Activated CD8-positive, alpha-beta memory T cell treated with anti-CD3 and anti-CD28 coated beads for 1 hour (primary cell): ENCODE results near the gene PCDH15.
"Not testable (repeated sequence)": the region's sequence is repeated elsewhere in the genome, so short reads cannot be mapped to it uniquely, and the experiment has no call there.

Experiments used
- DNase-seq, 2 donors: peaks; one replicate each; pipeline ENCODE4 v3.0.0-alpha.2; 2020; ENCODE audit warnings: low read depth in 1 of 2; ENCODE audit errors: extremely low read depth in 1 of 2

The PCDH15 gene

DNA sequence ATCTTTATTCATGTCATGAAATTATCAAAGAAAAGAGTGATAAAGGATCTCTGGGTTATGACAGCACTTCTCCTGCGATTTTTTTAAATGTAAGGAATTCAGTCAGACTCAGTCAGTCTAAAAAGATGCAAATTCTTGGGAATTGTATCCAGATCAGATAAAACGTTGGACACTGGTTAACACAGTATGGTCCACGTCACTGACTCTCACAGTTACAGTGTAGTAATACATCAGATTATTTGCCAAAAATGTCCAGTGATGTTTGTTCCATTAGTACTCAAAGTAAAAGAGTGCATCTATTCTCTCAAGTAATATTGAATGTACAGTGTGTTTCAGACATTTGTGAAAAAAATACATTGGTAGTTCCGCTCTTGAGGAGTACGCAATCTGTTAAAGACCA, 224.5 kb downstream of the PCDH15 start:
- DNase-seq, result no peak

DNA sequence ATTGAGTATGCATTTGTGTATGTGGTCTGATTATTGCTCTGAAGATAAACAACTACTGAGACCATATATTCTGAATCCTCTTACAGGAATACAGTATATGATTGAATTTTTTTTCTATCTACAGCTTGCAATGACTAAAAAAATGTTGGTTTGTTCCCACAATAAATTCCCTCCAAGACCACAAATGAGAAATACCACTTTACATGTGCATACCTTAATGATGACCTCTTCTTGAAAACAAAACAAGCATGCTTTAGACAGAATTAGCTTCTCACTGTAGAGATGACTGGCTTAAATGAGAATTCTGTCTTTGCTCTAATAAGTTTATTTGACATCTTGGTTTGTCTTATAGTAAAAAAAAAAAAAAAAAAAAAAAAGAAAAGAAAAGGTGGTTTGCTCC, 241.5 kb downstream of the PCDH15 start:
- no peak for DNase-seq

DNA sequence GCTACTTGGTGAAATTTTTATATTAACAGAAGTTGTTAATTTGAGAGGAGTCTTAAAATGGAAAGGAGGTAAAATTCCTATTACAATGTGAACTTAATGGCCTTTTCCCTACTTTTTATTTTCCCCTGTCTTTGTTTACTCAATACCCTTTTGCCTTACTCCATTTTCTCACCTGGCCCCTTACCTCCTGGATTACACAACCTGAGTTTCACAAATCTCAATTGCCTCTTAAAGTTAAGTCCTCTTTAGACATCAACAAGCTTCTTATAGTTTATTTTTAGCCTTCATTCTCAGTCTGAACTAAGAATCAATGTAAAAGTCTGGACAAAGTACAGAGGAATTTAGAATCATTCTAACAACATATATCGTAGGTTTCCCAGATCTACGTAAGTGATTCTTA, 247.0 kb downstream of the PCDH15 start:
- DNase-seq, result no peak

DNA sequence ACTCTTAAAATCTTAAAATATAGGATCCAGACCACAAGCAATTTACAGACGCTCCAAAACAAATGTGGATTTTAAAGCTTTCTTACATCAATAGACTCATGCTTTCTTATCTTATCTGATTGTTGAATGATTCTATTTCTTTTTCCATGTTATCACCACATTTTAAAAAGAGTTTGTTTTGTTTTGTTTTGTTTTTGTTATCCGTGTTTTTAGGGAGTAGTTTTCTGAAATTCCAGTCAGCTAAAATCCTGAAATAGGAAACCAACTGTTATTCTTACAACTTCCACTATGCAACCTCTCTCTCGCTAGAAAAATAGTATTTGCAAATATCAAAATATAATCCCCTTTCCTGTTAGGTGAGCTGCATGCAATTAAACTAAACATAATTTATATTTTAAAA, 251.0 kb downstream of the PCDH15 start:
- no peak for DNase-seq

DNA sequence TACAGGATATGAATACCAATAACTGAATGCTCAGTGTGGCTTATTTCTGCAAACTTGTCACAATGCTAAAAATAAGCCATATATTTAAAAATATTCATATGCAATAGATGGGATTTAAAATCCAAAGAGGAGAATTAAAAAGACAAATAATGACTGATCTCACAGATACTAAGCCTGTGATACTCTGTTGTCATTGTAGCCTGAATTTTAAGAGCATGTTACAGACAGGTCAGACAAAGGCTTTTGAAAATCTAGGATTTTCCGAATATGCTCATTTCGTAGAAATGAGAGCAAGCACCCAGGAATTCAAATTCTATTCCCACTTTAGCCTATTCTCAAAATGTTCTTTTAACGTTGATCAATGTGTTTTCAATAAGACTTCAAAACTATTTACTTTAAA, 269.7 kb downstream of the PCDH15 start:
- DNase-seq, result no peak

DNA sequence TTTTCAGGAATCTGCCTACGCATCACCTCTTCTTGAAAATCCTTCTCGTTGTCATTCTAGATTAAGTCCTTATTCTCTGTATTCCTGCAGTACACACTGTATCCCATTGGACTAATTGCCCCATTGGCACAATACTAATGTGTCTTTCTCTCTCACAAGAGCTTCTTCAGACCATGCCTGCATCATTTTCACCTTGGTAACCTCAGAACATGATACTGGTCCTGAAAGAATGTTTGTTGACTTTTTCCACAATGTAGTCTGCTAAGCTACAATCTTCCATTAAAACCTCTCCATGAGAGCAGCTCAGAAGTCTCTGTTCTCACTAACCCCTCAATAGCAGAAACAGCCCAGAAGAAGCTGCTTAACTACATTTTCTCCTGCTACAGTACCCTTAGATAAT, 270.7 kb downstream of the PCDH15 start:
- DNase-seq, result no peak

DNA sequence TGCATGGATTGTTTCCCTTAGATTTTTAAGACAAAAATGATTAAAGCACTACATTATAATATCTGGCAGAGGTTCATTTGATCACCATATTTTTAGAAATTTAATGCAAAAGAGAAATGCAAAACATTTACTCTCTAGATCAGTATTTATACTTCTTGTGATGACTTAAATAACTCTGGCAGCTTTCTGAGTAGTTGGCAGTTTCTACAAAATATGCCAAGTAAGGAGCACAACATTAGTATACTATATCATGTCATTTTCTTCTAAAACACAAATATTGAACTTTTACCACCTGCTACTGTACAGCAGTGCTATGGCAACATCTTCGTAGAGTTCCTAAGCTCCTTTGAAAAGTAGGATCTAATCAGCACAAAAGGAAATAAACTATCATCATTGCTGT, 275.2 kb downstream of the PCDH15 start:
- no peak for DNase-seq

DNA sequence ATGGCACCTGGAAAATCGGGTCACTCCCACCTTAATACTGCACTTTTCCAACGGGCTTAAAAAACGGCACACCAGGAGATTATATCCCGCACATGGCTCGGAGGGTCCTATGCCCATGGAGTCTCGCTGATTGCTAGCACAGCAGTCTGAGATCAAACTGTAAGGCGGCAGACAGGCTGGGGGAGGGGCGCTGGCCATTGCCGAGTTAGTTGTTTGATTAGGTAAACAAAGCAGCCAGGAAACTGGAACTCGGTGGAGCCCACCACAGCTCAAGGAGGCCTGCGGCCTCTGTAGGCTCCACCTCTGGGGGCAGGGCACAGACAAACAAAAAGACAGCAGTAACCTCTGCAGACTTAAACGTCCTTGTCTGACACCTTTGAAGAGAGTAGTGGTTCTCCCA, 285.8 kb downstream of the PCDH15 start:
- not testable (repeated sequence) for DNase-seq

DNA sequence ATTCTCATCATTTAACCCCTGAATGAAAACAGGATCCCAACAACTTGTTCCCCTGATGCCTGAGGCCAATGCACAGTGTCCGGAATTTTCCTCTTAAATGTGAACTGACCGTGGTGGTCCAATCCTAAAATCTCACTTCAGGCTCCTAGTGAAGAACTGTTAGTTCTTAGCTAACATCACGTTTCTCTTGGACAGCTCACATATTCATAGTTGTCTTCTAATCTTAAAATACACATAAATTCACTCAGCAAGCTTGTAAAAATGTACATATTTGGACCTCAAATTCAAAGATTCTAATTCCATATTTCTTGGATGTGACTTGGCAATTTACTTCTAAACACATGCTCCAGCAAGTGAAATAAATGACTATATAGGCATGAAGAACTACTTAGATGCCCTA, 297.2 kb downstream of the PCDH15 start:
- no peak for DNase-seq

DNA sequence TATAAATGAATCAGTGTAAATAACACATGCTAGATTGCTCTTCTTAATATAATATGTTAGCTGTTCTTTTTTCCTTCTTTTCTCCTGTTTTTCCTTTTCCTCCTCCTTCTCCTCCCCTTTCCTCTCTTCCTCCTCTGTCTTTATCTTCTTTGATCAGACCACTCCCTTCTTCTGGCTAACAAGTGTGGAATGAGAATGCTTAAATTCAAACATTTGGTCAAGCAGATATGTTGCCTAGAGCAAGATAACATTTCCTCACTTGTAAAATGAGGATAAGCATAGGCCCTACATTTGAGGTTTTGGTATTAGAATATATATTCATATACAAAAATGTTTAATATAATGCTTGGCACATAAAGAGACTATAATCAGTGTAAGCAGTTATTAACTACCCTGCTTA, 299.1 kb downstream of the PCDH15 start:
- DNase-seq, result no peak

DNA sequence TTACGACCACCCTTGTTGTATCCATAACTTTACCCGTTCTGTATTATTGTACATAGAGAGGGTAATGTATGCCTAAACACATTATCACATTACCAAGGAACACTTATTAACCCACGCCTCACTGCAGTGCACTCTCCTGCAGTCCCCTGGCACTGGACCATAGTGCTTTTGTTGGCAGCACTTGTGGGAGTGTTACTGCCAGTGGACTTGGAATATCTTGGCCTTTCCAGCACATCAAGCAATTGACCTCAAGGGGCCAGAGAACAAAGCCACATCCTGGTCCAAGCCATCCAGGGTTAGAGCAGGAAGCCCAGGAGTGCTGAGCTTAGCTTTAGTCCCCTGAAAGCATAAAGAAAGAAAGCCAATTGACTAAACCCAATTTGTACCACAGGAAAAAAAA, 304.2 kb downstream of the PCDH15 start:
- DNase-seq, result no peak

DNA sequence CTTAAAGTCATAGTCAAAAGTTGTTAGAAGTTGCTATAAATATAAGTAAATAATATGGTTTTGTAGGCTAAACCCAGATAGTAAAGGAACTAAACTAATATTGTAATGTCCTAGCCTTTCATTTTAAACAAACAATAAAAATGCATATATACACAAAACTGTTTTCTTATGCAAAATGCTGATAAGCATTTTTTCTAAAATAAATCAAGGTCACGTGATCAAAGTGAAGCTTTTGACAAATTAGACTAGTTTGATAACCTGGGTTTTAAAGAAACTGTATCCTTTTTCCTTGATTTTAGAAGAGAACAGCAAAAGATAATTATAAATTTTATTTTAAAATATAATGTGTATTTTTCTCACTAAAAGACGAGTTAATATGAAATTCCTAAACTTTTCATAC, 313.3 kb downstream of the PCDH15 start:
- DNase-seq, result no peak

DNA sequence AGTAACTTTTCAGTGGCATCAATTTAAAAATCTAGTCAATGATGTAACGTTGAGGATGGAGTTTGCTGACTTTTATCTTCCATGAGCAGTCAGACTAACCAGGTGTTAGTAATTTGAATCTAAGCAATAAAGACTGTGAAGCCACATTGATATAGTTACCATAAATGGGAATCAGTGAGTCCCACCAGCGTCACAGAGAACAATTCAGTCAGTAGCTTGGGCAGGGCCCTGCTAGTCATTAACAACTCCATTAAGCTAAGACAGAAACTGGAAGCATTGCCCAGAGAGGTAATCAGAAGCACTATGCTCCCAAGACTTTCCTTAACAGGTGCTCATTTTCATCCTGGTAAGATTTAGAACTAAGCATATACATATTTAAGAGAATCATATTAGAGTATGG, 315.1 kb downstream of the PCDH15 start:
- DNase-seq, result no peak

DNA sequence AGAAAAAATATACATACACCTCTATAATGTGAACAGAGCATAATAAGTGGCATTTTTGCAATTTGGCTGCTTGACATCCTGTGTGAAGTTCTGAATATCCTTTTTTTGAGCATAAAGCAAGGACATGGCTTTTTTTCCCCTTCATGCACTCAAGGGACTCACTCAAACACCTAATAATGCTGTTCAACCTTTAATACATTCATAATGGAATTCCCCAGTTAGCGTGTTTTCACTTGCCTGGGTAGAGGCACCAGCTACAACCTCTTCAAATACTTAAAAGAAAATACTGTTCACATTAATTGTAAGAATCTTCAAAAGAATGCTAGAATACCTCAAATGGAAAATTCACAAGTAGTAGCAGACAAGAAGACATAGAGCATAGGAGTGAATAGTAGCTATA, 316.8 kb downstream of the PCDH15 start:
- DNase-seq, result no peak

DNA sequence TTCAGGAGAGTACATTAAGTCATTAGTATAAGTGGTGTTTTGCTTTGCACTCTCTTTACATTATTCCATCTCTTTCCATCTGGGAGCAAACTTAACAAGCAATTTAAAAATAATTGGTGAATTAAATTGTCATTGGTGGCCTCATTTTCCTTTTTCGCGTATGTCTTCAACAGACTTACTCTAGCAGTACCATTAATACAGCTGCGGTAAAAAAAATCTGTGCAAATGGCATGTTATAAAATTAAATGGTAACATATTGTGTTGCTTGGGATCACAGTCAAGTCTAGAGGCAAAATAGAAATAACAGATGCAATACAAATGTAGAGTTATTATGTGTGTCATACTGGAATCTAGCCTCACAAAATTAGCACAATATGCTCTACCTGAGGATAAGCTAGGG, 322.4 kb downstream of the PCDH15 start:
- no peak for DNase-seq

DNA sequence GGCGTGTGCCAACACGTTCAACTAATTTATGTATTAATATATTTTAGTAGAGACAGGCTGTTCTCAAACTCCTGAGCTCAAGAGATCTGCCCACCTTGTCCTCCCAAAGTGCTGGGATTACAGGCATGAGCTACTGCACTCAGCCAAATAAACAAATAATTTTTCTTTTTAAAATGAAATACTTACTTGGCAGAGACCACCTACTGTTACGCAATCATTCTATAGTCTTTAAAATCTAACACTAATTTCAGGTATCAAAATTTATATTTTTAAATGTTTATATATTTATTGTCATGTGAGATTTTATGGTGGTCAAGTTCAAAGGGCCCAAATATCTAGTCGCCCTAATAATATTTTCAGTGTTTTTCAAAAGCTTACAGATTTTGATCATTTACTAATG, 323.3 kb downstream of the PCDH15 start:
- DNase-seq, result no peak

DNA sequence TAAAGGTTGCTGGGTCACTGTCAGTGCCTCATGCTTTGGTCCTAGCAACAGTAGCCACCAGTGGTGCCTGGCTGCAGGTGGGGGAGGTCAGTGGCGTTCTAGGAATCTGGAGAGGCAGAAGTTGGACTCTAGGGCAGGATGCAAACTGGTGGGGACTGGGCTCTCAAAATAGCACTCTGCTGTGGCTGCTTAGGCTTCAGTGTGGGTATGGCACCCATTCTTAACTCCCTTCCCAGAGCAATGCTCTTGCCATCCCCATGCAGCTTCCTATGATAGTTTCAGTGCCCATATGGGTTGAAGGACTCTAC, 330.8 kb downstream of the PCDH15 start:
- DNase-seq, result no peak

DNA sequence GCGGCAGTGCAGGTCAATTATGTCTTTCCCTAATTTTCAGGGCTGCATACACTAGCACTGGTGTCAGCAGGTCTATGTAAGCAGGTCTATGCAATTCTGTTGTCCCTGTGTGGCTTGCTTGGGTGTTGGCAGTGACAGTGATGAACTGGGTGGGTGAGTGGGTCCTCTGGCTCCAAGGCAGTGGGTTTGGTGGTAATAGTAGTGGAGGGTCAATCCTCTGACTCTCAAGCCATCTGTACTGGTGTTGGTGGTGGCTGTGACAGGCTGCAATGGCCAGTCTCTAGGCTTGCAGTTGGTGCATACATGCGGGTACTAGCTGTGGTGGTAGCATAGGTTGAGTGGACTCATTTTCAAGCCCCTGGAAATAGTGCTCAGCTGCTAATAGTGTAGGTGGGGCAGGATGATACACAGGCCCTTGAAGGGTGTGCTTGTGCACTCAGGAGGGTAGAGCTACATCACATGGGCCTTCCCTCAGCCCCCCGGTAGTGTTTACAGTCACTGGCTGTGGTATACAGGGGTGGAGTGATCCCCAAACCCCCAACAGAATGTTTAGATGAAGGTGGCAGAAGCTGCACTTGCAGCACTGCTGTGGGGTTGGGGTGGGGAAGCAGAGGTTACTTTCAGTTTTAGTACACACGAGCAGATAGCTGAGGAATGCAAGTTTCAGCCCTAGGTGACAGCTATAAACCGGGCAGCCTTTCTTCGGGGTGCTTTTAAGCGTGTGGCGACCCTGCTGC, 331.3 kb downstream of the PCDH15 start:
- DNase-seq, result no peak

DNA sequence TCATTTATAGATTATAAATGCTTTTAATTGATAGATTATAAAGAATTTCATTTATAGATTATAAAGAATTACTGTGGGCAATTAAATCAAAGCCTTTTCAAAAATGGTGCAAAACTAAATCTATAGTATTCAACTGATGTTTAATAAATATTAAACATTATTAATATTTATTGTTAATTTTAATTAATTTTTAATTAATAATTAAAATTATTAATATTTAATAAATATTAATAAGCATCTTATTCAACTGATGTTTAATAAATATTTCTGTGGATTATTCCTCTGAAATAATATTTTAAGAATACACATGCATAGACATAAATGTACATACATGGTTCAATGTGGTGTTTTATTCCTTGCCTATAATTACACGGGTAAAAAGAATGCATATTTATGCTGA, 346.8 kb downstream of the PCDH15 start:
- no peak for DNase-seq

DNA sequence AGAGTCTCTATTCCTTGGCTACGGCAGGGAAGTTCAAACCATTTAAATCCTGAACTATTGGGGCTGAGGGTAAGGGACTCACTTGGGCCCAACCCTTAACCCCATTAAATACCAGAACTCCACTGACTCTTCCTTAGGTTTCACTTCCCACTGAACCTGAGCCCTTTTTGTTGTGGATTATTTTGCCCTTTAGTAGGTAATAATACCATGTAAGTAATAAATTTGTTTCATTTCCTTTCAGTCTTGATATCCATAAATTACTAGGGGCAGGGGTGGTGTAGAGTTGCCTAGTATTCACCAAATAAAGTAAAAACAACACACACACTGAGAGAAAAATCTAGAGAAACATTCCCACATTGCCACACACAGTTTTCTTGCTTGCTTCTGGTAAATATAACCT, 352.0 kb downstream of the PCDH15 start:
- DNase-seq, result no peak

DNA sequence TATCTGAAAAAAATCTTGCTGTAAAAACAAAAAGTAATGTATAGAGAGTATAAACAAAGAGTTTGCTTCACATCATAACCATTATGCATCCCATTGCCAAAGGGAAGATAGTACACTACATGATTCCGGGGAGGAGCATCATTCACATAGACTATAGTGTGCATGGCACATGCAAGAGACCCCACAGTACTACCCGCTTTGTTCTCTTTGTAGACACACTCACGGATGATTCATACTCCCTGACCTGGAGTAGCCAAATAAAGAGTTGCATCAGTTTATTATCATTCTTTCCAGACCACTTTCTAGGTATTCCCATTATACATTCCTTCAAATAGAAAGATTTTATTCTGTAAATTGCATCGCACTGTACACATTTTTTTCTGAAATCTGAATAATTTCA, 356.9 kb downstream of the PCDH15 start:
- no peak for DNase-seq

DNA sequence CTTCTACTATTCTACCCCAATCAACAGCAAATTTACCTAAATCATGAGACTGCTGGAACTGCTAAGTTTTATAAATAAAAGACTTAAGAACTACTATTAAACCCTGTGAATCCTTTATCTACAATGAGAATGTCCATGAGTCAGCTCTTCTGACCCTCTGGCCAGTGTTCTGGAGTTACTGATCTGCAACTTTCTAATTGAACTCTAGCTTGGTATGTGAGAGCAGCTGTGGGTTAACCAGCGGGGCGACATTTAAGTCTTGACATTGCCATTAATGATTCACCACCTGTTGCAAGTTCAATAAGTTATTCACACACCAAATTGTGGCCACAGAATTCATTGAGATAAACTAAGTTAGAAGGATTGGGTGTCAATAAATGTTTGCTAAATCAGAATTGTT, 359.8 kb downstream of the PCDH15 start:
- DNase-seq, result no peak

DNA sequence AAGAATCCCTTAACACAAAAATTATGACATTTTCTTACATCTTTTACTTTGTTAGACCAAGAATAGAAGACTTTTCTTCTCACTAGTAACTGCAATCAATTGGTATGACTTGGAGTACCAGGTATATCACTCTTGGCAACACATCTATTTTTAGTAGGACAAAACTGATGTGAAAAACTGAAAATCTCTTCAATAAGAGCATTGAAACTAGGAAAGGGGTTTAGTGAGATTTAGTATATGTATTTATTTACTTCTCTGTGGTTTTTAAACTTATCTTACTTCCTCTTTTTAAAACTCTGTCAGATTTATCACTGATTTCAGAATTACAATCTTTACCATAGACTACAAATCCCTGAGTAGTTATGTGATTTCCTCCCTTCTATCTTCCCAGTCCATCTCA, 366.2 kb downstream of the PCDH15 start:
- DNase-seq, result no peak

DNA sequence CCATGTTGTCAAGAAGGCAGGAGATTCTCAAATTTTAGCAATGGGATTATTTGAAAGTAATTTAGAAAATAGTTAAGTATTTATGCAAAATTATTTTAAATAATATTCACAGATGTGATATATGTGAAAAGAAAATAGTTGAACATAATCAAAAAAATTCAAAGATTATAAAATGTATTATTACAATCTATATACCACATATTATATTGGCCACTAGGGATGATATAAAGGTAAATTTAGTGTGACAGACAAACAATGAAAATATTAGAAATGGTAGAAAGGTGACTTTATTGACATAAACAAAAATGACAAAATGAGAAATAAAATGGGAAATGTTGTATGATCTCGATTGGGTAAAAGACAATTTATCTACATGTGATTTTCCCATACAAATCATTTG, 385.5 kb downstream of the PCDH15 start:
- DNase-seq, result no peak
